NCI-H1105 (cell line): ENCODE measurements around the gene HYDIN.

ENCODE experiments used
- DNase-seq: peaks from one replicate; lab custom pipeline; 2025; lab: John Stamatoyannopoulos, UW

The HYDIN gene

DNA sequence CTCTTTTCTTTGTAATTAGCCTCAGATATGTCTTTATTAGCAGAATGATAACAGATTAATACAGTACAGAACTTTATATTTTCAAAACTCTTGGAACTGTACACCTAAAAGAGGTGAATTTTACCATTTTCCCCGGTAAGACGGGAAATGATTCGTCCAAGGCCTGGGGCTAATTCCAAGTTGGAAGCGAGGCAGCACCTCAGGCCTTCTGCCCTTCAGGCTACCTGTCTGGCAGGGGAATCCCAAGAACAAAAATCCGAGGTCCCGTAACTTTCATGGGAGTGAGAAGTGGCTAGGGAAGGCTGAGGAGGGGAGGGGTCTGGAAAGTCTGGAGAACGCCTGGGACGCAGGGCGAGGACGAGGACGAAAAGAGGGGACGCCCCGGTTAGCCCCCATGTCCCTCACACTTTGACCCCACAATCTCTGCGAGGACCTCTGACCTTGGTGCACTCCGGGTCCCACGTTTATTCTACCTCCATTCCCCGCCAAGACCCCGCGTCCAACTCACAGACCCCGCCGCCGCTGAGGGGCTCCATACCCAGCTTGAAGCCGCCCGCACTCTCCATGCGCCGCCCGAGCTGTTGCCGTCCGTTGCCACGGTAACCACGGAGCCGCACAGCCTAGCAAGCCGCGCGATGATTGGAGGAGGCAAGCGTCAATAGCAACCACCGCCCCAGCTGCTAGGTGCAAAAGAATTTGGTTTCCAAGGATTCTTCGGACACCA lies at the start of gene HYDIN:
HYDIN (minus strand) TSS at position 601 of the 724 bp plus-strand sequence. CDS start 43,827 bp downstream, outside the sequence.
- peak; percentile 75 for DNase-seq

DNA sequence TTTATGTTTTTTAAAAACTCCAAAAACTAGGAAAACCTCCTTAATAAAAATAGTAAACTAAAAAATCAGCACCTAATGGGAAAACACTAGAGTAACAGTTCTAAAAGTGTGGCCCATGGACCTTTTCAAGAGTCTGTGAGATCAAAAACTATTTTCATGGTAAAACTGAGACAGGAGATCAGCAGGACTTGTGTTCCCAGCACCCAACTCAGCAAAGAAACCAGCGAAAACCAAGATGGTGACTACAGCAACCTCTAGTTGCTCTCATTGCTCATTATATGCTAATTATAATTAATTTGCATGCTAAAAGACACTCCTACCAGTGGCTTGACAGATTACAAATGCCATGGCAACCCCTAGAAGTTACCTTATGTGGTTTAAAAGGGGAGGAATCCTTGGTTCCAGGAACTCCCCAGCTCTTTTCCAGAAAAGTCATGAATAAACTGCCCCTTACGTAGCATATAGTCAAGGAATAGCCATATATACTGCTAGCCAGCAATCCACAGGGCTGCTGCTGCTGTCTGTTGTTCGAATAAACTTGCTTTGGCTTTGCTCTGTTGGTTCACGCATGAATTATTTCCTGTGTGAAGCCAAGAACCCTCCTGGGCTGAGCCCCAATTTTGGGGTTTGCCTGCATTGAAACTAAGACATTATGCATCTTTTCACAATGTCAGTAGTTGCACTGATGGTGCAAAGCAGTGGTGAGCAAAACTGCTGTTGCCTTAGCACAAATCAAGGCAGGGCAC lies 46.2 kb upstream of the HYDIN start:
- DNase-seq, result no peak

- no peak for DNase-seq
Observed at GRCh38 chr16:71273384-71273783, 42.9 kb upstream of the HYDIN start.

- DNase-seq, result no peak
Observed at GRCh38 chr16:71264299-71264698, 33.8 kb upstream of the HYDIN start.

GRCh38 chr16:71263582-71263981 lies 33.1 kb upstream of the HYDIN start:
- no peak for DNase-seq

GRCh38 chr16:71262391-71262790 lies 31.9 kb upstream of the HYDIN start:
- DNase-seq, result no peak

GRCh38 chr16:71260995-71261394 lies 30.5 kb upstream of the HYDIN start:
- DNase-seq, result no peak

- DNase-seq, result no peak
Observed at GRCh38 chr16:71259086-71259485, 28.6 kb upstream of the HYDIN start.

DNA sequence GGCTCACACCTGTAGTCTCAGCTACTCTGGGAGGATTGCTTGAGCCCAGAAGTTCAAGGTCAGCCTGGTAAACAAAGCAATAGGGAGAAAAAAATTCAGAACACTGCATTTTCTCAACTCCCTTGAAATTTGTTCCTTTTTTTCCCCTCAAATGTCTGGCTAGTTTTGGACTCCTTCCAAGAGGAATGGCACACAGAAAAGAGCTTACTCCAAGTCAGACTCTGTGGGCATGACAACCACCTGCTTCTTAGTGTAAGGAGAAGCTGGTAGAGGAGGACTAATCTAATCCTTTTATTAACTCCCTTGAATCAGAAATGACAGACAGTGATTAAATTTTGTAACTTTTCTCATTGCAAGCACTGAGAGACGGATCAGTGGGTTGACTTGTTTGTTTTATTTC lies 27.9 kb upstream of the HYDIN start:
- DNase-seq, result no peak

- no peak for DNase-seq
Observed at GRCh38 chr16:71257768-71258167, 27.2 kb upstream of the HYDIN start.

DNA sequence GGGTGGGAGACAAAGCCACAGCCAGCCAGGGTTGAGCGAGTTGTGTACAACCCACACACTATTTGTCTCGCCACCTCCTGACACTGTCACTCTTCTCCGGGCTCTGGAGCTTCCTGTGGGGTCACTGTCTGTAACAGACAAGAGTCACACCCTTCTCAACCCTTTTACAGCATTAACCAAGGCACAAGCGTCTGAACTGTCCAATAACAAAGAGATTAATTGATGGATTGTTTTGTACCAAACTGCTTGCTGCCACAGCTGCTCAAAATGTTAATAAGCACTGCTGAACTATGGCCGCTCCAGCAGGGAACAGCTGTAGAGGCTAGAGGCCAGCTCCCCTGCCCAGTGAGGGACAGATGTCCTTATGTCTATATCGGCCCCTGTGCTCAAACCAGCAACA lies 25.2 kb upstream of the HYDIN start:
- DNase-seq, result no peak

DNA sequence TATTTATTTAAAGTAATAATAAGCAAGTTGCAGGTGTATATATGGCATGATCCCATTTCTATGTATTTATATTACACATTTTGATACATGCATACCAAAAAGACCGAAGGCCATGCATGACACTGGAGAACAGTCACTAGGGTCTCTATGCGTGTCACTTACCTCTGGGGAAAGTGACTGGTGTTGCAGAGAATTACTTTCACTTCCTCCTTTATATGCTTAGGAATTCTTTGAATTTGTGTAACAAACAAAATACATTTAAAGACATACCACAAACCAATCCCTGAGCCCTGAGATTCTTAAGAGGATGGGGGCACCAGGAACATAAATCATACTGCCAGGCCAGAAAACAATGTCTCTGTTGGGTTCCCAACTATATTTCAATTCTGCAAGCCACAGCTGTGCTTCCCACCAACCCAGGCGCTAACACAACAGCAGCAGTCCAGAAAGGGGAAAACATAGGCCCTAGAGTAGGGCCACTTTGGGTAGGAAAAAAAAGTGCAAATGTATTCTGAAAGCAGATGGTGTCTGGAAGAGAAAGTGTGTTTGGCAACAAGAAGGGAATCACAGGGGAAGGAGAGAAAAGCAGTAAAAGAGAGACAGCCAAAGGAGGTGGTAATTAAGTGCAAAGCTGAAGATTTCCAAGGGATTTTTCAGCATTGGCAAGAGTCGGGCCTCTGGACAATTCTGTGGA lies 24.5 kb upstream of the HYDIN start:
- no peak for DNase-seq

GRCh38 chr16:71250461-71251235 lies 20.1 kb upstream of the HYDIN start:
- DNase-seq, result no peak

- no peak for DNase-seq
Observed at GRCh38 chr16:71249399-71249798, 18.9 kb upstream of the HYDIN start.

DNA sequence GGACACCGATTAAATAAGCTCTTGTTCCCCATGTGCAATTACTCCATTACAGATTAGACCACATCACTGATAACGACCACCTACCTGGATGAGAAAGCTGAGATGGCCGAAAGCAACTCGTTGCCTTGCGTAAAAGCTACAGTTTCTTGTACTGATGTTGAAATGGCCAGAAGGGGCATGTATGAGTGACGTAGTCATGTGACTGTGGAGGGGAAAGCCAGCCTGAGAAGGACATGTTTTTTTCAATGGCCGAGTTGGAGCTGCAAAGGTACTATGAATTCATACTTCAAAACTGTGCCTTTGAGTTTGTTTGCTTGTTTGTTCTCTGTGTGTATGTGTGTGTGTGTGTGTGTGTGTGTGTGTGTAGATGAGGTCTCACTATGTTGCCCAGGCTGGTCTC lies 17.0 kb upstream of the HYDIN start:
- DNase-seq, result no peak

GRCh38 chr16:71246309-71246708 lies 15.8 kb upstream of the HYDIN start:
- DNase-seq, result no peak

DNA sequence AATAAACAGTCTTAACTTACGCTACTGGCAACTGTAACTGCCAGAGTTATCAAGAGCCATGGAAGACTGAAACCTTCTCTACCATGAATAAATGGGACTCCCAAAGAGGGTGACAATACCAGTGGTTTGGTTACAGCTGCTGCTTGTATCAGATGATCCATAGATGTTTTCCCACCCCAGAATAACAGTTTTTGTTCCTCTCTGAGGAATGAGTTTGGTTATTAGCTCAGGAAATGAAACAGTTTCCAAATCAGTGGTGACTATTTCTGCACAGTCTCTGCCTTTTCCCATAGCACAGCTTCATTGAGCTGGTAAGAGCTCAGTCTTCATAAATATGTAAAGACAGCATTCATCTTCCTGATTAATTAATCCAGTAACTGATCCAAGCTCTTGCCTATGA lies 14.0 kb upstream of the HYDIN start:
- no peak for DNase-seq

DNA sequence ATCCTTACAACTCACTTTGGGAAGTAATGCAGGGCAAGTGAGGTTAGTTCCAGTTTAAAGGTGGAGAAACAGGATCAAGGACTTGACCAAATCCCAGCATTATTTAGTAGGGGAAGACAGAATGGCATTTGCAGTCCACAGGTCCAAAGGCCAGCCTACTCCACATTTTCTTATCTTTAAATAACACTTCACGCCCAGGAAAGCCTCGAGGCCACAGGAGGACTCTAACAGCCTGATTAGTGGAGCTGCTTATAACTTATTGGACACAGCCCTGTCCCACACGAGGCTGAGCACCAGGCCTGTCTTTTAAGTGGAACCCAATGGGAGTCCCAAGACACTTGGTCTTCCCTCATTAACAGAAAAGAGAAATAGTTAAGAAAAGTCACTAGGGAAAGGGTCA lies 12.1 kb upstream of the HYDIN start:
- no peak for DNase-seq

- no peak for DNase-seq
Observed at GRCh38 chr16:71242036-71242435, 11.5 kb upstream of the HYDIN start.

DNA sequence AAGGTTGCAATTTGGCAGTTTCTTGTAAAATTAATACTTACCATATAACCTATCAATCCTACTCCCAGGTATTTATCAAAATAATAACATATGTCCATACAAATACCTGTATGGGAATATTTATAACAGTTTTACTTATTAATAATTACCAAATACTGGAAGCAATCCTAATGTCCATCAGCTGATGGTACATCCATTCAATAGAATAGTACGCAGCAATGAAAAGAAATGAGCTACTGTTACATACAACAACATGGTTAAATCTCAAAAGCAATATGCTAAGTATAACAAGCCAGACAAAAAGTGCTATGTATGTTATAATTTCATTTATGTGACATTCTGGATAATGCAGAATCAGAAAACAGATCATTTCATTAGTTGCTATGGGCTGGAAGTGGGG lies 1.2 kb downstream of the HYDIN start:
- DNase-seq, result no peak

GRCh38 chr16:71226229-71227141 lies 4.0 kb downstream of the HYDIN start:
- no peak for DNase-seq
